GM18909 (cell line): ENCODE results near the gene CHD6.

Source experiments
- ATAC-seq: cut with Tn5 transposase; IDR thresholded peaks from one replicate; pipeline ENCODE4 v1.9.1; 2021; ENCODE audit warnings: mild to moderate bottlenecking; ENCODE audit not compliant: unreplicated experiment, poor library complexity

CHD6 gene

DNA sequence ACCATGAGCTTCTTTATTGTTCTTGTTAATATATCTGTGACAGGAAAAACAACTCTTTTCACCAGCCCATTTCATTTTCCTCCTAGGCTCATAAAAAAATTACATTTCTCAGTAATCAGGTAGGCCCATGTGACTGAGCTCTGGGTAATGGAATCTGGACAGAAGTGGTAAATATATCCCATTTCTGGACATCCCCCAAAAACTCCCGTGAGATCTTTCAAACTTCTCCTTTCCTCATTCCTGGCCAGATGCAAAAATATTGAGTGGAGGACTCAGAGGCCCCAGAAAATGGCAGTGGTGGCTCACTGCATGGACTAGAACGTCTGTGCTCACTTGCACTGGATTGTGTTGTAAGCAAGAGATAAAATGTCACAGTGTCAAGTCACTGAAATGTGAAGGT is 3.8 kb upstream of the CHD6 start:
- ATAC-seq = no peak

DNA sequence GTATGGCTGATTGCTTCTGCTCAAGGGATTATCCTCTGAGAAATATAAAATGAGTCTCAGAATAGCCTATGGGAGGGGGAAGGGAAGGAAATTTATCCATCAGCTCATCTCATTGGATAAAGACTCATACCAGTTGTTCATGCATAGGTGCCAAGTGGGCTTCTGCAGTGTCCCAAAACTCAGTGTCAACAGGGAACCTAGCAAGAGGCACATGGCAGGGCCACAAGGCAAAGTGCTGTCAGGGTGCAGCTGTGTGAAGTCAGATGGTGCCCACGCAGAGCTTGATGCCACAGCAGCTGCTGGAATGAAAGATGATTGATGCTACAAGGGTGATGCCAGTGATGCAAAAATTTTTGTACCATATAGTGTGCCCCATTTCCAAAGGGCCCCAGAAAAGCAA is 3.2 kb upstream of the CHD6 start:
- ATAC-seq = no peak

GRCh38 chr20:41619360-41620100 is 1.4 kb upstream of the CHD6 start:
- ATAC-seq = no peak

DNA sequence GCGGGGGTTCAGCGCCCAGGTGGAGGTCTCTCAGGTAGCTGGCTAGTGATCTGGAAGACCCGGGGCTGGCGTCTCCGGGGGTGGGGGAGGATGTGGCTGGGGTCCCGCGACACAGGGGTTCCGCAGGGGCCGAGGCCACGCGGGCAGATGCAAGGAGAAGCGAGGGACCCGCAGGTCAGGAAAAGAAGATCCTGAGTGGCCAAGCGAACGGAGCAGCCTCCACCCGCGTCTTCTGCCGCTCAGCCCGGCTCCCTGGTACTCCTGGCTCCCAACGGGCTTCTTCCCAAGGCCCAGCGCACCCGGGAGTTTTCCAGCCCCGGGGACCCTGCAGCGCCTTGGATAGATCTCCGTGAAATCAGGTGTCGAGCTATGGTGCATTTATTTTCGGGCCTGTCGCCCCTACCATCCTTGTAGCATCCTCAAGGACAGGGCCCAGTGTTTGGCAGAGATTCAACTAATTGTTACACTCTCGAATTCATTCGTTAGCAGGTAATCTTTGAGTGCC is 682 bp upstream of the CHD6 start:
- no peak for ATAC-seq

DNA sequence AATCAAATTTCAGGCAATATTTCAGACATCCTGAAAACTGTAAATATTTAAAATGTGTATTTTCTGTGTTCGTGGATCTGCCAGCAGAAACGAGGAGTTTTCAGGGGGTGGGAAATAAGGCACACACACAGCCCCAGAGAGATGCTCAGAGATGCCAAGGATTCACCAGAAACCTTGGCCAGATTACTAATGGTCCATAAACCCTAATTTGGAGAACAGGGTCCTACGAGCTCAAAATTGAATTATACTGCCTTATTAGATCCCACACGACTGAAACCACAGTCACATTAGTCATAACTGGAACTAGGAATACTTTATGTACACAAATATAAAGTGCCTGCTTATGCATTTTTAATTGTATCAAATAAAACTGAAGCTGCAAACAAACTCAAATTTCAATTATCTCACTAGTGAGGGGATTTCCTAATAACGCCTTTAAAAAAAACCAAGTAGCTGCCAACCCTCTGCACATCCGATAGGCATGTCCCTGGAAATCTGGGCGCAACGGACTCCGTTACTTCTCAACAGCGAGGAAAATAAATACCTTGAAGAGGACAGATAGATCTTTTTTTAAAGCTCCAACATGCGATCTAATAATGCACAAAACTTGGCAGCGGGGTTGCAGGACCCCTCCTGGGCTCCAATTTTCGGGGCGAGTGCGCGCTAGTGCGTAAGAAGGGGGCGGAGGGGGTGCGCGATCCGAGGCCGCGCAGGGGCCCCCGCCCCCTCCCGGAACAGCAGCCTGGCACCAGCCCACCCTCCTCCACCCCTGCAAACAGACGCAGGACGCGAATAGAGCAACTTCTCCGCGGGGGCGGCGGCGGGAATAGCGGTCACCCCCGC is 897 bp downstream of the CHD6 start:
- peak; percentile 18 for ATAC-seq

GRCh38 chr20:41616228-41616627 is 1.9 kb downstream of the CHD6 start:
- no peak for ATAC-seq

DNA sequence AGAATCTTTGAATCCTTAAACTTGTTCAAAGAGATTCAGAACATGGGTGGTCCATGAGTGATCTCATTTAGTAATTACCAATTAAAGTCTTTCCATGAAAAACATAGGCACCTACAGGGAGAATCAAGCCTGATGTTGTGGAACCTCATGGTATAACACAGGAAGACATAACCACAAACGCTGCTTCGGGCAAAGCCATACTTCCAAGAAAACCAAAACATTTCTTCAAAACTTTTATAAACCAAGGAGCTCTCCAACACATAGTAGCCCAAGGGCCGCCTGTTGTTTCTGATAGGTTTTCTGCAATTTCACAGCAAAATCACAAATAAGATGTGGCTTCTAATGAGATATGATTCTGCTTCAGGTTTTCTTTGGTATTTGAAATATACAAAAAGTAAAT is 2.5 kb downstream of the CHD6 start:
- ATAC-seq = no peak

DNA sequence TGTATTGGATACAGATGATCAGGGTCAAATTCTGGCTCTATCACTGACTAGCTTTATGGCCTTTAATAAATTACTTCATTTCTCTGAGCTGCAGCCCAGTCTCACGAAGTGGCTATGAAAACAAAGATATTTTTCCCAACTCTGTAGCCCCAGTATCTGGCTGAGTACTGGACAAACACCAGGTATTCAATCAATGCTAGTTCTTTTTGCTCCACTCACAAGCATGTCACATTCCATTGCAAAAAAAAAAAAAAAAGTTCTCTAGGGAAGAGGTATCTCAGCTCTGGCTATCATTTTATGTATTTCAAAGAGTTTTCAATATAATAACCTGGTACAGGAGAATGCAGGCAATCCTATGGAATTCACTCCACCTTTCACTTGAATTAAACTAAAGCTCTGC is 3.1 kb downstream of the CHD6 start:
- ATAC-seq = no peak

GRCh38 chr20:41613321-41613720 is 4.9 kb downstream of the CHD6 start:
- ATAC-seq = no peak

- no peak for ATAC-seq
Observed at GRCh38 chr20:41609474-41609873, 8.7 kb downstream of the CHD6 start.

DNA sequence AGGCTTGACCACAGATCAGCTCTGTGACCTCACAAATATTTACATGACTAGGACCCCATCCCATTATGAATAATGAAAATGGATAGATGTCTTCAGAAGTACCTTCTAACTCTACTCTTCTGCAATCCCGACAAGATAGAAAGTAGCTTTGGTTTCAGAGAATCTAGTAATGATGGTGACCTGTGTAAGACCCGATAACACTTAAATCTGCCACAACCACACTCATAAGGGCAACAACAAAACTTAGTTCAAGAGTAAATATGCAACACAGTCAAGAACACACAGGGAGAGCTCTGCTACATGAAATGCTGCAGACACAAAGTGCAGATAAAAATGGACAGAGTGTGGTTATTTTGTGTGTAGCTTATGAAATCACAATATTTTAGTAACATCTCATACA is 9.6 kb downstream of the CHD6 start:
- no peak for ATAC-seq

DNA sequence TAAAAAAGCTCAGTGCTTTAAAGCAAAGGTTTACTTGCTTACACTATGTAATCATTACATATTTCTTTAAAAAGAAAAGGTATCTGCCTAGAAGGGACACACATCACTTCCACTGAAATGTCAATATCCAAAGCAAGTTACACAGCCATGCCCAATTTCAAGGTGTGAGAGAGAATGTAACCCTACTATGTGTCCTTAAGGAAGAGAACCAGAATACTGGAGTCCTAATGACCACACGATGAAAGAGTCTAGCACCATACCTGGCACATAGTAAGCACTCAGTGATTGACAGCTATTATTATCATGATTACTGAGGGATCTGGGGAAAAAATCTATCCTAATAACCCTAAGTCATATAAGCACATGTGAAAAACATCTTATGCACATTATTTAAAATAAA is 10.4 kb downstream of the CHD6 start:
- no peak for ATAC-seq

GRCh38 chr20:41604002-41604401 is 14.2 kb downstream of the CHD6 start:
- ATAC-seq = no peak

GRCh38 chr20:41601742-41602141 is 16.4 kb downstream of the CHD6 start:
- ATAC-seq = no peak

GRCh38 chr20:41600926-41601631 is 17.1 kb downstream of the CHD6 start:
- no peak for ATAC-seq

- ATAC-seq = no peak
Observed at GRCh38 chr20:41599699-41600104, 18.5 kb downstream of the CHD6 start.

GRCh38 chr20:41598719-41599118 is 19.5 kb downstream of the CHD6 start:
- no peak for ATAC-seq

DNA sequence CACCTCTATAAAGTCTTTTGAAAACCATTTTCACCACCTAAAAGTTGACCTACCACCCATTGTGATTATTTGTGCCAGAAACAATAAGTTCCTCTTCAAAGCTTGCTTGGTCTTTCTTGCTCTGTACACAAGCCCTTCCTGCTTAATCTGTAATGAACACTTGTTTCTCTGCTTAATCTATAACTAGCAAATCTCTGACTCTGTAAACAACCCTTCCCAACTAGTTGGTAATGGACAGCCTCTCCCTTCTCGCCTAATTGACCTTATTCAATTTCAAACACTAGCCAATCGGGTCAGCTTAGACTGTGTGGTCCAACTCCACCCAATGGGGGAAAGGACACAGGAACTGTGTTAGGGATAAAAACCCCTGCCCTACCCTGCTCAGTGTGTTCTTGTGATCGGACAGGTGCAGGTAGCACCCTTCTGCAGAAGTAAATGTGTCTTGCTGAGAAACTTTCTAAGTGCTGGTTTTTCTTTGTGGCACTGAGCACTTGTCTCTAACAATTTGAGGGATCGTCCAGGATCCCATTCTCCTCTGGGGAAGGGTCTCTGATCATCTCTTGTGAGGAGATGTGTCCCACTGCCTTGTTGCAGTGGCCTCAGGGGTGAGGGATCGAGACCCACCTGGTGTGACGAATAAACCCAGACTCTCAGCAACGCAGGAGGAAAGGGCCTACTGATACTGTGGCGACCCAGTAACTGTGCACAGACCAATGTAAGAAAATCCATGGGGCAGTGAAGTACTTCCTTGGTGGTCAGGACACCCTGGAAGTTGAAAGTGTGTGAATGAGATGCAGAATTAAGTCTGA is 23.5 kb downstream of the CHD6 start:
- ATAC-seq = no peak

- no peak for ATAC-seq
Observed at GRCh38 chr20:41592516-41593216, 25.5 kb downstream of the CHD6 start.

- no peak for ATAC-seq
Observed at GRCh38 chr20:41587956-41588355, 30.2 kb downstream of the CHD6 start.
